H9 (cell line): ENCODE data around the gene C1orf52. TPM values are rescaled to one million over a fixed set of nuclear protein-coding genes. Genes with fewer than 3 reads are reported as not detected.
A peak's percentile ranks its signal among the peaks of the same experiment; 100 is the strongest.

ENCODE experiments used
- DNase-seq: peaks from one replicate; pipeline ENCODE4 v3.0.0-alpha.2; 2017
- H2AFZ ChIP-seq: one replicate; pipeline ENCODE4 v1.6.1; 2013; ENCODE audit warnings: mild to moderate bottlenecking, low read length, control low read depth, moderate library complexity
- H2AK5ac ChIP-seq: 2 replicates; pipeline ENCODE4 v1.6.1; 2013; ENCODE audit warnings: low read length, control low read depth, mixed read lengths; ENCODE audit not compliant: insufficient read length
- H2BK120ac ChIP-seq: one replicate; pipeline ENCODE4 v1.6.1; 2013; ENCODE audit warnings: low read depth, mild to moderate bottlenecking, low read length, control low read depth, inconsistent platforms; ENCODE audit not compliant: poor library complexity, severe bottlenecking
- H2BK12ac ChIP-seq: 2 replicates; pipeline ENCODE4 v1.6.1; 2013; ENCODE audit warnings: low read length, control low read depth, mixed read lengths, low read depth; ENCODE audit not compliant: insufficient read length
- H2BK15ac ChIP-seq: 2 replicates; pipeline ENCODE4 v1.6.1; 2013; ENCODE audit warnings: low read depth, low read length, control low read depth
- H2BK20ac ChIP-seq: one replicate; pipeline ENCODE4 v1.6.1; 2013; ENCODE audit warnings: low read depth, mild to moderate bottlenecking, low read length, control low read depth, inconsistent platforms; ENCODE audit not compliant: poor library complexity, severe bottlenecking
- H2BK5ac ChIP-seq: 2 replicates; pipeline ENCODE4 v1.6.1; 2013; ENCODE audit warnings: low read length, control low read depth, mixed read lengths; ENCODE audit not compliant: insufficient read length
- H3K14ac ChIP-seq: 2 replicates; pipeline ENCODE4 v1.6.1; 2013; ENCODE audit warnings: low read length, control low read depth; ENCODE audit not compliant: insufficient read depth
- H3K18ac ChIP-seq: 2 replicates; pipeline ENCODE4 v1.6.1; 2013; ENCODE audit warnings: low read depth, mild to moderate bottlenecking, mixed read lengths, low read length, control low read depth; ENCODE audit not compliant: insufficient read length
- H3K23ac ChIP-seq: 2 replicates; pipeline ENCODE4 v1.6.1; 2013; ENCODE audit warnings: low read length, control low read depth, mixed read lengths, low read depth; ENCODE audit not compliant: insufficient read length
- H3K23me2 ChIP-seq: 2 replicates; pipeline ENCODE4 v1.6.1; 2013; ENCODE audit warnings: low read depth, mild to moderate bottlenecking, mixed read lengths, low read length, control low read depth; ENCODE audit not compliant: insufficient read length, poor library complexity, severe bottlenecking
- H3K27ac ChIP-seq: 2 replicates; pipeline ENCODE4 v1.5.1; 2013; ENCODE audit warnings: low read length, control low read depth, mixed read lengths, low read depth; ENCODE audit not compliant: insufficient read length
- H3K27me3 ChIP-seq: 2 replicates; pipeline ENCODE4 v1.6.1; 2013; ENCODE audit warnings: low read length, control low read depth, inconsistent platforms; ENCODE audit not compliant: insufficient read depth
- H3K4ac ChIP-seq: 2 replicates; pipeline ENCODE4 v1.6.1; 2013; ENCODE audit warnings: low read depth, mild to moderate bottlenecking, control low read depth, inconsistent platforms, low read length, moderate library complexity
- H3K4me1 ChIP-seq: 2 replicates; pipeline ENCODE4 v1.6.1; 2013; ENCODE audit warnings: low read length, control low read depth, inconsistent platforms; ENCODE audit not compliant: insufficient read depth
- H3K4me2 ChIP-seq: 2 replicates; pipeline ENCODE4 v1.6.1; 2013; ENCODE audit warnings: low read length, control low read depth, mixed read lengths; ENCODE audit not compliant: insufficient read length, insufficient read depth
- H3K56ac ChIP-seq: 2 replicates; pipeline ENCODE4 v1.6.1; 2013; ENCODE audit warnings: low read depth, mild to moderate bottlenecking, mixed read lengths, low read length, control low read depth; ENCODE audit not compliant: insufficient read length
- H3K79me1 ChIP-seq: 2 replicates; pipeline ENCODE4 v1.6.1; 2013; ENCODE audit warnings: low read depth, mild to moderate bottlenecking, moderate library complexity, low read length, control low read depth, inconsistent platforms; ENCODE audit not compliant: insufficient read depth, poor library complexity, severe bottlenecking
- H3K79me2 ChIP-seq: 2 replicates; pipeline ENCODE4 v1.6.1; 2013; ENCODE audit warnings: low read length, control low read depth, inconsistent platforms; ENCODE audit not compliant: insufficient read depth
- H3K9ac ChIP-seq: 2 replicates; pipeline ENCODE4 v1.6.1; 2013; ENCODE audit warnings: low read length, control low read depth, mixed read lengths; ENCODE audit not compliant: insufficient read length; ENCODE audit errors: extremely low read depth
- H3K9me3 ChIP-seq: one replicate; pipeline ENCODE4 v1.6.1; 2013; ENCODE audit warnings: low read depth, low read length, inconsistent platforms; ENCODE audit not compliant: control insufficient read depth
- H3T11ph ChIP-seq: one replicate; pipeline ENCODE4 v1.6.1; 2013; ENCODE audit warnings: mild to moderate bottlenecking, low read length, control low read depth, inconsistent platforms
- H4K20me1 ChIP-seq: one replicate; pipeline ENCODE4 v1.6.1; 2013; ENCODE audit not compliant: control insufficient read depth, insufficient read length, insufficient read depth
- H4K5ac ChIP-seq: 2 replicates; pipeline ENCODE4 v1.6.1; 2013; ENCODE audit warnings: low read depth, mild to moderate bottlenecking, mixed read lengths, low read length, control low read depth; ENCODE audit not compliant: insufficient read length
- H4K8ac ChIP-seq: replicated peaks from 2 replicates; pipeline ENCODE4 v1.6.1; 2013; ENCODE audit warnings: low read length, control low read depth, mixed read lengths, low read depth; ENCODE audit not compliant: insufficient read length
- H4K91ac ChIP-seq: 2 replicates; pipeline ENCODE4 v1.6.1; 2013; ENCODE audit warnings: low read depth, mild to moderate bottlenecking, moderate library complexity, mixed read lengths, low read length, control low read depth; ENCODE audit not compliant: insufficient read length
- H3K27ac Mint-ChIP-seq, 3 experiments: 2 replicates in 2 of 3; 3 replicates in 1 of 3; pipeline ENCODE4 v1.8.0; 2020 to 2021; ENCODE audit warnings: mixed read lengths in 3 of 3, mild to moderate bottlenecking in 1 of 3, moderate library complexity in 1 of 3
- H3K27me3 Mint-ChIP-seq: 2 replicates; pipeline ENCODE4 v1.8.0; 2021; ENCODE audit warnings: low read depth, mild to moderate bottlenecking, moderate library complexity, mixed read lengths
- H3K36me3 Mint-ChIP-seq, 3 experiments: 2 replicates in 2 of 3; 3 replicates in 1 of 3; pipeline ENCODE4 v1.8.0; 2020 to 2021; ENCODE audit warnings: low read depth in 3 of 3, mixed read lengths in 3 of 3; ENCODE audit not compliant: insufficient read depth in 1 of 3
- H3K4me1 Mint-ChIP-seq, 2 experiments: 2 replicates each; pipeline ENCODE4 v1.8.0; 2020; ENCODE audit warnings: mixed read lengths in 2 of 2
- H3K4me3 Mint-ChIP-seq, 2 experiments: 2 replicates in 1 of 2; 3 replicates in 1 of 2; pipeline ENCODE4 v1.8.0; 2020 to 2021; ENCODE audit warnings: mild to moderate bottlenecking in 2 of 2, mixed read lengths in 2 of 2, moderate library complexity in 1 of 2
- H3K9me3 Mint-ChIP-seq, 2 experiments: 2 replicates in 1 of 2; 3 replicates in 1 of 2; pipeline ENCODE4 v1.8.0; 2020; ENCODE audit warnings: mild to moderate bottlenecking in 2 of 2, mixed read lengths in 2 of 2, moderate library complexity in 1 of 2
- CTCF ChIP-seq: fragments of 200-600 bp; sonication (generic); conservative IDR thresholded peaks from 3 replicates; pipeline ENCODE4 v1.8.0; 2021; ENCODE audit warnings: antibody characterized with exemption, mild to moderate bottlenecking
- WGBS: extraction: QIAGEN DNeasy Blood & Tissue Kit; methylation state at CpG from one replicate; pipeline ENCODE4 v1.1.7; 2013; ENCODE audit warnings: missing lambda C conversion rate, low lambda C conversion rate, mixed read lengths; ENCODE audit not compliant: insufficient read length; ENCODE audit errors: extremely low coverage; 5-methylcytosine and 5-hydroxymethylcytosine counted together
- total RNA-seq: library from RNA; stranded (reverse); gene quantifications from 2 replicates; pipeline ENCODE4 v1.2.1, GENCODE V29; 2021

Gene C1orf52
- total RNA-seq, 1 experiment from 2014 or later = 45.1 TPM

- Histone ChIP-seq H4K5ac (no peak overlapping the region), H2BK5ac (no peak overlapping the region), H3T11ph (no peak overlapping the region), H3K4me2 (peak overlapping the region; percentile 9), H3K27me3 (no peaks in the 10 kb centered on the region), H4K8ac (no peak overlapping the region), H3K79me2 (no peaks in the 10 kb centered on the region), H3K14ac (no peak overlapping the region), H3K9ac (no peak overlapping the region), H3K56ac (no peak overlapping the region), H3K79me1 (no peaks in the 10 kb centered on the region), H3K23me2 (no peaks in the 10 kb centered on the region), H3K4me1 (peaks cover 7% of the 10 kb centered on the region; the same call in 1 of the 2 replicates), H2BK120ac (no peak overlapping the region), H4K20me1 (no peaks in the 10 kb centered on the region), H3K18ac (no peak overlapping the region), H3K9me3 (no peaks in the 10 kb centered on the region), H3K4ac (no peak overlapping the region), H2BK20ac (no peak overlapping the region), H2BK15ac (no peak overlapping the region), H3K23ac (no peak overlapping the region), H2AFZ (no peak overlapping the region), H2AK5ac (no peak overlapping the region), H3K27ac (no peak overlapping the region), H2BK12ac (no peak overlapping the region), H4K91ac (no peak overlapping the region)
- TF ChIP-seq CTCF = no peak
- WGBS = no CpG with 5 or more reads among the region's 4 CpGs
- H3K27ac Mint-ChIP-seq = no peak overlapping the region
- H3K4me3 Mint-ChIP-seq = no peak overlapping the region
- no peaks in the 10 kb centered on the region for H3K27me3 Mint-ChIP-seq
- no peaks in the 10 kb centered on the region for H3K36me3 Mint-ChIP-seq
- no peak for DNase-seq
- peaks cover 18% of the 10 kb centered on the region in 2 experiments for H3K4me1 Mint-ChIP-seq
- H3K9me3 Mint-ChIP-seq = no peaks in the 10 kb centered on the region; a peak in 1 of 5 replicates
Observed at GRCh38 chr1:85308833-85309350, 49.4 kb upstream of the C1orf52 start.
